Loucy (cell line): ENCODE data around the gene FGL2.
"Not testable (repeated sequence)": the region's sequence is repeated elsewhere in the genome, so short reads cannot be mapped to it uniquely, and the experiment has no call there.

Experiments
- H2AFZ ChIP-seq: fragments of 200-600 bp; sonication (generic); 2 replicates; pipeline ENCODE4 v1.6.0; 2016; ENCODE audit warnings: antibody characterized with exemption, mild to moderate bottlenecking, low read length, moderate library complexity
- H3F3A ChIP-seq: fragments of 200-600 bp; 2 replicates; pipeline ENCODE4 v1.6.0; 2016; ENCODE audit warnings: antibody characterized with exemption, low read depth, mild to moderate bottlenecking
- H3K27me3 ChIP-seq: fragments of 200-600 bp; sonication (generic); 2 replicates; pipeline ENCODE4 v1.6.1; 2014; ENCODE audit warnings: low read length, mild to moderate bottlenecking; ENCODE audit not compliant: insufficient read depth, poor library complexity, severe bottlenecking
- H3K36me3 ChIP-seq: fragments of 200-600 bp; sonication (generic); 2 replicates; pipeline ENCODE4 v1.6.1; 2016; ENCODE audit warnings: low read length; ENCODE audit not compliant: insufficient read depth
- H3K4me1 ChIP-seq: fragments of 200-600 bp; sonication (generic); 2 replicates; pipeline ENCODE4 v1.5.1; 2014; ENCODE audit warnings: low read length, mild to moderate bottlenecking; ENCODE audit not compliant: insufficient read depth, poor library complexity, severe bottlenecking
- H3K4me2 ChIP-seq: fragments of 200-600 bp; sonication (generic); 2 replicates; pipeline ENCODE4 v1.6.0; 2014; ENCODE audit warnings: antibody characterized with exemption, low read length, low read depth, mild to moderate bottlenecking; ENCODE audit not compliant: poor library complexity, severe bottlenecking
- H3K4me3 ChIP-seq: fragments of 200-600 bp; sonication (generic); 2 replicates; pipeline ENCODE4 v1.5.1; 2014; ENCODE audit warnings: low read length, mild to moderate bottlenecking, mixed read lengths; ENCODE audit not compliant: poor library complexity, severe bottlenecking
- H3K79me2 ChIP-seq: fragments of 200-600 bp; sonication (generic); 2 replicates; pipeline ENCODE4 v1.6.1; 2014; ENCODE audit warnings: low read length; ENCODE audit not compliant: insufficient read depth
- H3K9ac ChIP-seq: fragments of 200-600 bp; sonication (generic); 2 replicates; pipeline ENCODE4 v1.6.0; 2014; ENCODE audit warnings: mild to moderate bottlenecking, low read depth, low read length, moderate library complexity; ENCODE audit not compliant: poor library complexity, severe bottlenecking
- H3K9me2 ChIP-seq: fragments of 200-600 bp; sonication (generic); replicated peaks from 2 replicates; pipeline ENCODE4 v1.6.1; 2016; ENCODE audit warnings: low read depth, low read length, mixed read lengths
- H3K9me3 ChIP-seq: fragments of 200-600 bp; sonication (generic); 2 replicates; pipeline ENCODE4 v1.6.1; 2014; ENCODE audit warnings: mild to moderate bottlenecking, antibody characterized with exemption, low read length, low read depth; ENCODE audit not compliant: insufficient read depth
- H4K20me1 ChIP-seq: fragments of 200-600 bp; sonication (generic); 2 replicates; pipeline ENCODE4 v1.6.0; 2014; ENCODE audit warnings: antibody characterized with exemption, low read length, mild to moderate bottlenecking; ENCODE audit not compliant: insufficient read depth, poor library complexity, severe bottlenecking
- EZH2phosphoT487 ChIP-seq: fragments of 200-600 bp; IDR thresholded peaks from 2 replicates; pipeline ENCODE4 v1.6.1; 2018; ENCODE audit warnings: antibody characterized with exemption, mild to moderate bottlenecking, moderate library complexity, borderline replicate concordance
- TF ChIP-seq, protein P1 (sequence below): fragments of 200-600 bp; sonication (generic); conservative IDR thresholded peaks from 2 replicates; pipeline ENCODE4 v1.5.1; 2014; ENCODE audit warnings: mild to moderate bottlenecking, antibody characterized with exemption, low read length

The FGL2 gene

DNA sequence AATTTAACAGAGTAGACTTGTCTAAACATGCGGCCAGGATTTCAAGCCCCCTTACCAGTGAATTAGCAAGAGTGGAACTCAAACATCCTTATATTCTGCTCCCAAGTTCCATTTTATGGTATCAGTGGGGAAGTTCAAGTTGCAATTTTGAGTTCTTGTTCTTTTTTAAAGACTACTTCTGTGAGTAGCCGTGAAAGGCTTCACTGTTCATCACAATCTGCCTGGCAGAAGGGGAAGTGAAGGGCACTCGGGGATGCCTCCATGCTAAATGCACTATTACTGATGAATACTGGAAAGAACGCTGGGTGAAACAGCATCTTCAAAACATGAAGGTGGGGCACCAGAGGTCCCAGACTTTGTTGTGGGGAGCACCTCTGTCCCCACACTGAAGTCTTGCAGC lies 22.4 kb upstream of the FGL2 start:
- Histone ChIP-seq H3K79me2 (no peaks in the 10 kb centered on the region), H3K9ac (no peak overlapping the region), H3K9me3 (peaks cover 4% of the 10 kb centered on the region; the same call in 1 of the 2 replicates), H3K4me2 (no peak overlapping the region), H3K4me3 (no peak overlapping the region), H3K4me1 (peaks cover 10% of the 10 kb centered on the region), H2AFZ (no peak overlapping the region), H3K9me2 (no peaks in the 10 kb centered on the region), H3K27me3 (no peaks in the 10 kb centered on the region), H4K20me1 (no peaks in the 10 kb centered on the region), H3K36me3 (no peaks in the 10 kb centered on the region), H3F3A (no peaks in the 10 kb centered on the region)
- TF ChIP-seq, protein P1, sequence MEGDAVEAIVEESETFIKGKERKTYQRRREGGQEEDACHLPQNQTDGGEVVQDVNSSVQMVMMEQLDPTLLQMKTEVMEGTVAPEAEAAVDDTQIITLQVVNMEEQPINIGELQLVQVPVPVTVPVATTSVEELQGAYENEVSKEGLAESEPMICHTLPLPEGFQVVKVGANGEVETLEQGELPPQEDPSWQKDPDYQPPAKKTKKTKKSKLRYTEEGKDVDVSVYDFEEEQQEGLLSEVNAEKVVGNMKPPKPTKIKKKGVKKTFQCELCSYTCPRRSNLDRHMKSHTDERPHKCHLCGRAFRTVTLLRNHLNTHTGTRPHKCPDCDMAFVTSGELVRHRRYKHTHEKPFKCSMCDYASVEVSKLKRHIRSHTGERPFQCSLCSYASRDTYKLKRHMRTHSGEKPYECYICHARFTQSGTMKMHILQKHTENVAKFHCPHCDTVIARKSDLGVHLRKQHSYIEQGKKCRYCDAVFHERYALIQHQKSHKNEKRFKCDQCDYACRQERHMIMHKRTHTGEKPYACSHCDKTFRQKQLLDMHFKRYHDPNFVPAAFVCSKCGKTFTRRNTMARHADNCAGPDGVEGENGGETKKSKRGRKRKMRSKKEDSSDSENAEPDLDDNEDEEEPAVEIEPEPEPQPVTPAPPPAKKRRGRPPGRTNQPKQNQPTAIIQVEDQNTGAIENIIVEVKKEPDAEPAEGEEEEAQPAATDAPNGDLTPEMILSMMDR = no peak
- TF ChIP-seq EZH2phosphoT487 = no peak

DNA sequence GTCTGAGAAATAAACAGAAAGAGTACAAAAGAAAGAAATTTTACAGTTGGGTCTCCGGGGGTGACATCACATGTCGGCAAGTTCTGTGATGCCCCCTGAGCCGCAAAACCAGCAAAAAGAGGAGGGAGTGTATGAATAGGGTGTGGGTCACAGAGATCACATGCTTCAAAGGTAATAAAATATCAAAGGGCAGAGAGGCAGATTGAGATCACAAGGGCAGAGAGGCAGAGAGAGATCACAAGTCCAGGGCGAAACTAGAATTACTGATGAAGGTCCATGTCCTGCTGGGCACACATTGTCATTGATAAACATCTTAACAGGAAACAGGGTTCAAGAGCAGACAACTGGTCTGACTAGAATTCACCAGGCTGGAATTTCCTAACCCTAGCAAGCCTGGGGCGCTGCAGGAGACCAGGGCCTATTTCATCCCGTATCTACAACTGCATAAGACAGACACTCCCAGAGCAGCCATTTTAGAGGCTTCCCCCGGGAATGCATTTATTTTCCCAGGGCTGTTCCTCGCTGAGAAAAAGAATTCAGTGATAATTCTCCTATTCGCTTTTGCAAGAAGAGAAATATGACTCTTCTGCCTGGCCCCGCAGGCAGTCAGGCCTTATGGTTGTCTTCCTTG lies 20.2 kb upstream of the FGL2 start:
- H3K4me1 ChIP-seq = peaks cover 13% of the 10 kb centered on the region
- not testable (repeated sequence) for H3K9ac ChIP-seq, H4K20me1 ChIP-seq, H3K4me2 ChIP-seq, H3K9me2 ChIP-seq, H3K79me2 ChIP-seq, H3K36me3 ChIP-seq, H3K4me3 ChIP-seq, H3K27me3 ChIP-seq, H2AFZ ChIP-seq, H3F3A ChIP-seq, H3K9me3 ChIP-seq

DNA sequence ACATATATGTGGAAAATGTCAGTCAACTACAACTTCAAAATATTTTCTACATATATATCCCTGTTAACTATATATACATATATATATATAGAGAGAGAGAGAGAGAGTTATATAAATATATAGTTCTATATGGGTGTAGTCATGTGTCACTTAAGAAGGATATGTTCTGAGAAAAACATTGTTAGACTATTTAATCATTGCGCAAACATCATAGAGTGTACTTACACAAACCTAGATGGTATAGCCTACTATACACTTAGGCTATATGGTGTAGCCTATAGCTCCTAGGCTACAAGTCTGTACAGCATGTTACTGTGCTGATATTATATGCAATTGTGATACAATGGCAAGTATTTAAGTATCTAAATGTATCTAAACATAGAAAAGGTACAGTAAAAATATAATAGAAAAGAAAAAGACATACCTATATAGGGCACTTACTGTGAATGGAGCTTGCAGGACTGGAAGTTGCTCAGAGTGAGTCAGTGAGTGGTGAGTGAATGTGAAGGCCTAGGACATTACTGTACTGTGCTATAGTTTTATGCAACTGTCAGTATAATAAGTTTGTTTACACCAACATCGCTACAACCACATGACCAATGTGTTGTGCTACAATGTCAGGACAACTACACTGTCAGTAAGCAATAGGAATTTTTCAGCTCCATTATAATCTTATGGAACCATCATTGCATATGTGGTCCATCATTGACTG lies 18.0 kb upstream of the FGL2 start:
- no peaks in the 10 kb centered on the region for H3K36me3 ChIP-seq
- H3K4me3 ChIP-seq = no peak overlapping the region
- peaks cover 10% of the 10 kb centered on the region; the same call in 1 of the 2 replicates for H3K9me3 ChIP-seq
- H3K4me2 ChIP-seq = no peak overlapping the region
- peaks cover 4% of the 10 kb centered on the region for H3K4me1 ChIP-seq
- H4K20me1 ChIP-seq = no peaks in the 10 kb centered on the region
- TF ChIP-seq, protein P1 = no peak
- no peak for TF ChIP-seq EZH2phosphoT487
- H3K9ac ChIP-seq = no peak overlapping the region
- H3K79me2 ChIP-seq = no peaks in the 10 kb centered on the region
- no peaks in the 10 kb centered on the region for H3K9me2 ChIP-seq
- H3K27me3 ChIP-seq = no peaks in the 10 kb centered on the region
- H2AFZ ChIP-seq = no peak overlapping the region
- H3F3A ChIP-seq = no peaks in the 10 kb centered on the region
